GM12878 (cell line): ENCODE measurements around the gene HBD. TPM values are rescaled to one million over a fixed set of nuclear protein-coding genes. Genes with fewer than 3 reads are reported as not detected.

Source experiments
- ATAC-seq: fragments of 200-7000 bp; cut with Tn5 transposase; 3 replicates; pipeline ENCODE4 v1.9.1; 2020; ENCODE audit warnings: mild to moderate bottlenecking, moderate library complexity
- BruUV-seq: library from RNA; stranded (reverse); fragments of 400-500 nt; replicated peaks from 2 replicates; lab custom pipeline; 2021; lab: Mats Ljungman, UMichigan
- CTCF ChIA-PET: fragments of 300-600 bp; sonication (Branson Sonifier 250); formaldehyde crosslinking; extraction: SDS; loops from one replicate; lab custom pipeline; 2021; ENCODE audit warnings: inconsistent platforms; lab: Yijun Ruan, JAX
- POLR2A ChIA-PET: fragments of 350-600 bp; formaldehyde crosslinking; extraction: SDS; loops from one replicate; lab custom pipeline; 2021; ENCODE audit warnings: inconsistent platforms; lab: Charles Lee
- RAD21 ChIA-PET: fragments of 300-600 bp; sonication (Branson Sonifier 250); formaldehyde crosslinking; loops from one replicate; lab custom pipeline; 2023; ENCODE audit warnings: antibody characterized with exemption; ENCODE audit not compliant: unreplicated experiment; lab: Charles Lee
- SMC1A ChIA-PET: fragments of 300-600 bp; sonication (Branson Sonifier 250); formaldehyde crosslinking; loops from one replicate; lab custom pipeline; 2023; ENCODE audit not compliant: unreplicated experiment, uncharacterized antibody; lab: Charles Lee
- DNase-seq: peaks from one replicate; pipeline ENCODE4 v3.0.0-alpha.2; 2011; ENCODE audit warnings: low read depth, low spot score
- FAIRE-seq: peaks from 3 replicates; lab custom pipeline; 2011; peaks lifted over from hg19 to GRCh38; lab: Jason Lieb, UNC
- H2AFZ ChIP-seq: 2 replicates; pipeline ENCODE4 v1.6.0; 2011; ENCODE audit warnings: low read depth, low read length, control low read depth; ENCODE audit not compliant: control insufficient read depth
- H3K27ac ChIP-seq: 2 replicates; pipeline ENCODE4 v1.5.1; 2011; ENCODE audit warnings: control low read depth; ENCODE audit not compliant: control insufficient read depth, insufficient read depth
- H3K27me3 ChIP-seq, 2 experiments: replicated peaks in 1 of 2; 2 replicates each; pipeline versions ENCODE4 v1.6.0 to v1.6.1; 2011; ENCODE audit warnings: low read length in 1 of 2; ENCODE audit not compliant: control insufficient read depth in 2 of 2, insufficient read depth in 2 of 2
- H3K36me3 ChIP-seq, 2 experiments: 2 replicates each; pipeline ENCODE4 v1.5.1; 2011; ENCODE audit warnings: low read length in 1 of 2; ENCODE audit not compliant: control insufficient read depth in 2 of 2, insufficient read depth in 2 of 2
- H3K4me1 ChIP-seq: 2 replicates; pipeline ENCODE4 v1.6.1; 2011; ENCODE audit warnings: mild to moderate bottlenecking, low read length, moderate library complexity, mixed read lengths; ENCODE audit not compliant: control insufficient read depth, insufficient read depth
- H3K4me2 ChIP-seq: 2 replicates; pipeline ENCODE4 v1.6.0; 2011; ENCODE audit warnings: control low read depth; ENCODE audit not compliant: control insufficient read depth, insufficient read depth
- H3K4me3 ChIP-seq: fragments of 200-600 bp; sonication (generic); 2 replicates; pipeline ENCODE4 v1.5.1; 2016
- H3K79me2 ChIP-seq: 2 replicates; pipeline ENCODE4 v1.6.0; 2011; ENCODE audit warnings: low read length; ENCODE audit not compliant: control insufficient read depth, insufficient read depth
- H3K9ac ChIP-seq: 2 replicates; pipeline ENCODE4 v1.8.0; 2011; ENCODE audit warnings: low read length, control low read depth, mixed read lengths; ENCODE audit not compliant: control insufficient read depth, insufficient read depth
- H3K9me3 ChIP-seq: replicated peaks from 3 replicates; pipeline ENCODE4 v1.5.1; 2011; ENCODE audit warnings: mild to moderate bottlenecking, low read length; ENCODE audit not compliant: control insufficient read depth, insufficient read depth
- H4K20me1 ChIP-seq: 2 replicates; pipeline ENCODE4 v1.6.0; 2011; ENCODE audit not compliant: control insufficient read depth, insufficient read depth
- BHLHE40 ChIP-seq, 2 experiments: fragments of 450-650 bp in 1 of 2; IDR thresholded peaks; 2 replicates each; pipeline ENCODE4 v1.6.1; 2011 to 2017; ENCODE audit warnings: low read depth in 2 of 2, borderline replicate concordance in 1 of 2, improper control_type of control experiment in 1 of 2, low read length in 1 of 2, mild to moderate bottlenecking in 1 of 2
- EED ChIP-seq: sonication (generic); IDR thresholded peaks from 2 replicates; pipeline ENCODE4 v1.6.1; 2016; ENCODE audit warnings: antibody characterized with exemption, low read depth
- EZH2 ChIP-seq: IDR thresholded peaks from 2 replicates; pipeline ENCODE4 v1.6.1; 2012; ENCODE audit warnings: low read depth, mild to moderate bottlenecking, control low read depth, inconsistent platforms, low read length, borderline replicate concordance; ENCODE audit not compliant: control insufficient read depth
- GABPA ChIP-seq: IDR thresholded peaks from 2 replicates; pipeline ENCODE4 v1.6.1; 2014; ENCODE audit warnings: antibody characterized with exemption, low read depth, mild to moderate bottlenecking, inconsistent platforms
- MTA2 ChIP-seq: fragments of 450-650 bp; IDR thresholded peaks from 2 replicates; pipeline ENCODE4 v1.6.1; 2016; ENCODE audit warnings: low read depth, mild to moderate bottlenecking, moderate library complexity
- NFYB ChIP-seq: IDR thresholded peaks from 2 replicates; pipeline ENCODE4 v1.6.1; 2011; ENCODE audit warnings: low read depth, mild to moderate bottlenecking, low read length, improper control_type of control experiment, moderate library complexity; ENCODE audit not compliant: insufficient read depth
- NR2C1 ChIP-seq: fragments of 450-650 bp; IDR thresholded peaks from 2 replicates; pipeline ENCODE4 v1.6.1; 2017; ENCODE audit warnings: antibody characterized with exemption, mild to moderate bottlenecking, moderate library complexity
- NR2C2 ChIP-seq: IDR thresholded peaks from 2 replicates; pipeline ENCODE4 v1.6.1; 2011; ENCODE audit warnings: borderline replicate concordance, low read depth; ENCODE audit not compliant: control insufficient read depth, insufficient read length
- PML ChIP-seq: IDR thresholded peaks from 2 replicates; pipeline ENCODE4 v1.6.1; 2012; ENCODE audit warnings: low read length, inconsistent platforms
- SPI1 ChIP-seq: IDR thresholded peaks from 2 replicates; pipeline ENCODE4 v1.6.1; 2011; ENCODE audit warnings: low read depth, mild to moderate bottlenecking, low read length, moderate library complexity, borderline replicate concordance; ENCODE audit not compliant: insufficient read depth
- TBL1XR1 ChIP-seq: IDR thresholded peaks from 2 replicates; pipeline ENCODE4 v1.6.1; 2012; ENCODE audit warnings: low read depth, low read length, improper control_type of control experiment
- YBX1 ChIP-seq: fragments of 450-650 bp; IDR thresholded peaks from 2 replicates; pipeline ENCODE4 v1.6.1; 2016; ENCODE audit warnings: antibody characterized with exemption
- WGBS: methylation state at CpG from one replicate; pipeline ENCODE4 v1.1.6; 2016; ENCODE audit warnings: low lambda C conversion rate; ENCODE audit not compliant: insufficient replicate concordance, insufficient coverage; ENCODE audit errors: missing lambda C conversion rate; 5-methylcytosine and 5-hydroxymethylcytosine counted together
- in situ Hi-C: fragments of 300-500 bp; cut with MboI; formaldehyde crosslinking; loops from 9 replicates; pipeline ENCODE4 v1.14.3; 2018; ENCODE audit warnings: mixed read lengths
- intact Hi-C: fragments of 100-400 bp; cut with micrococcal nuclease; formaldehyde crosslinking; loops from one replicate; pipeline ENCODE4 v1.14.2; 2022; ENCODE audit not compliant: unreplicated experiment
- polyA plus RNA-seq, 11 experiments: library from polyadenylated mRNA; depleted of rRNA in 4 of 11; unstranded in 6 of 11; stranded (reverse) in 5 of 11; fragments of >200 nt; fragmentation: Nextera tagmentation in 4 of 11; fragmentation: Illumina TruSeq in 1 of 11; extraction: Ambion mirVana in 4 of 11; extraction: Trizol in 1 of 11; gene quantifications; 1 replicate in 1 of 11; 2 replicates in 10 of 11; pipeline versions ENCODE4 v1.2.1 to v1.2.3, GENCODE V29; 2011 to 2016; ENCODE audit warnings: inconsistent platforms in 2 of 11, missing spikeins in 2 of 11, low read depth in 1 of 11
- total RNA-seq, 4 experiments: library from RNA; depleted of rRNA in 3 of 4; stranded (reverse); fragments of >200 nt in 3 of 4; fragmentation: Illumina TruSeq in 1 of 4; extraction: Trizol in 1 of 4; gene quantifications; 2 replicates each; pipeline versions ENCODE4 v1.2.1 to v1.2.3, GENCODE V29; 2013 to 2021
- TF ChIP-seq, protein P1 (sequence below): fragments of 450-650 bp; IDR thresholded peaks from 2 replicates; pipeline ENCODE4 v1.6.1; 2018; ENCODE audit warnings: borderline replicate concordance, mild to moderate bottlenecking; ENCODE audit not compliant: partially characterized antibody
- TF ChIP-seq, protein P2 (sequence below), 3 experiments: IDR thresholded peaks in 2 of 3; conservative IDR thresholded peaks in 1 of 3; 2 replicates each; pipeline ENCODE4 v1.5.1; 2011; ENCODE audit warnings: low read depth in 3 of 3, low read length in 3 of 3, mild to moderate bottlenecking in 3 of 3, control low read depth in 2 of 3, moderate library complexity in 2 of 3, inconsistent platforms in 1 of 3, mixed read lengths in 1 of 3; ENCODE audit not compliant: control insufficient read depth in 2 of 3, insufficient read depth in 1 of 3; ENCODE audit errors: extremely low read depth in 1 of 3

HBD gene
- total and polyA plus RNA-seq, 10 of the 15 experiments (the other 5 are each of a cell fraction or from before 2014, with no cell fraction given), result 0.11 to 0.32 TPM; not detected in 8

DNA sequence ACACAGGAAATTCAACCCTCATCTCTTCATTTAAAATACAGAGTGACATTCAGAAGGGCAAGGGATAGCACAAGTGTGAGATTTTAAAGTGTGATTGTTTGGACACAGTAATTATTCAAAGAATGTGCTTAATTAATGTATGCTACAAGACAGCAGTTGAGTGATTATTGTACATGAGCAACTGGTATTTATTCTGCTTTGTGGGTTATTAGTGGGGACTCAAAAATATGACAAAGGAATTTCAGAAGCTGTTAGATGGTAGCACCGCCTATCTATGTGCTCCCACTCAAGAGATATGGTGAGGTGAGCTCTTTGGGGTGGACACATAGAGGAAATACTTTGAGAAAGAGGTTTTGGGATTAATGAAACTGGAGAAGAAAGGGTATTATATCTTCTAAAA is 5.8 kb upstream of the HBD start:
- CTCF ChIA-PET, result interaction anchor here (1.4 kb wide), 1 partner anchor 39 kb away, joined by 4 read pairs; the partner anchor contains the start of gene OR51V1
- intact Hi-C loops, result no loop called here
- WGBS, result 0% methylated on average over 1 of the region's 1 CpG
- H3K9me3 ChIP-seq, result no peaks in the 10 kb centered on the region
- SMC1A ChIA-PET, result interaction anchor here (1.4 kb wide), 1 partner anchor 130 kb away, joined by 3 read pairs; no protein-coding TSS in a partner anchor
- H4K20me1 ChIP-seq, result no peaks in the 10 kb centered on the region
- TF ChIP-seq YBX1, result no peak
- TF ChIP-seq SPI1, result no peak
- no peak for TF ChIP-seq BHLHE40 (IDR thresholded peaks at IDR 0.05; ENCODE audit: borderline replicate concordance in 1 of 2, low read depth in 2 of 2, low read length in 1 of 2)
- TF ChIP-seq, all 136 proteins: peak for 0
- in situ Hi-C loops, result no loop called here
- Histone ChIP-seq H3K4me2 (no peak overlapping the region), H3K4me3 (no peak overlapping the region), H3K36me3 (no peaks in the 10 kb centered on the region), H3K4me1 (no peaks in the 10 kb centered on the region), H3K9ac (no peak overlapping the region), H3K27ac (no peak overlapping the region), H3K27me3 (no peaks in the 10 kb centered on the region; a peak in 1 of 4 replicates), H3K79me2 (no peaks in the 10 kb centered on the region), H2AFZ (no peak overlapping the region)
- FAIRE-seq (no peak), ATAC-seq (no peak), DNase-seq (no peak)
- ChIA-PET RAD21 (no interaction called here), POLR2A (no interaction called here)
- BruUV-seq, result no TSS peak

DNA sequence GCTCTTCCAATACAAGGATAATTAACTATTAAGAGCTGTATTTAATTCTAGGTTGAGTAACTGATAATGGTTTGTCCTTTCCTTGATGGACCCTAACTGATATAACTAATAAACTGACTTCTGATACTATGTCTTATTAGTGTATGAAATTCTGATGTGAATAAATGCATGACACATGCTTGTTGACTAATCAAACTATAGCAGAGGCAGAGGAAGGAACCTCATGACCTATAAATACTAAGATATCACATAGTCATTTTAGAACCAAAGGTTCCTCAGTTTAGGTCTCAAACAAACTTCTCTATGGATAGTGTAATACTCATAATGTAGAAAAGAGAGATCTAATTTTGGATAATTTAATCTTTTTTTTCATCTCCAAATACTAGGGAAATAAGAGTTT is 4.8 kb upstream of the HBD start:
- no TSS peak for BruUV-seq
- FAIRE-seq, result no peak
- TF ChIP-seq MTA2 (no peak), NR2C1 (no peak), EZH2 (no peak), NFYB (no peak), NR2C2 (no peak), TBL1XR1 (no peak), PML (no peak), GABPA (no peak), EED (no peak)
- TF ChIP-seq, protein P1, sequence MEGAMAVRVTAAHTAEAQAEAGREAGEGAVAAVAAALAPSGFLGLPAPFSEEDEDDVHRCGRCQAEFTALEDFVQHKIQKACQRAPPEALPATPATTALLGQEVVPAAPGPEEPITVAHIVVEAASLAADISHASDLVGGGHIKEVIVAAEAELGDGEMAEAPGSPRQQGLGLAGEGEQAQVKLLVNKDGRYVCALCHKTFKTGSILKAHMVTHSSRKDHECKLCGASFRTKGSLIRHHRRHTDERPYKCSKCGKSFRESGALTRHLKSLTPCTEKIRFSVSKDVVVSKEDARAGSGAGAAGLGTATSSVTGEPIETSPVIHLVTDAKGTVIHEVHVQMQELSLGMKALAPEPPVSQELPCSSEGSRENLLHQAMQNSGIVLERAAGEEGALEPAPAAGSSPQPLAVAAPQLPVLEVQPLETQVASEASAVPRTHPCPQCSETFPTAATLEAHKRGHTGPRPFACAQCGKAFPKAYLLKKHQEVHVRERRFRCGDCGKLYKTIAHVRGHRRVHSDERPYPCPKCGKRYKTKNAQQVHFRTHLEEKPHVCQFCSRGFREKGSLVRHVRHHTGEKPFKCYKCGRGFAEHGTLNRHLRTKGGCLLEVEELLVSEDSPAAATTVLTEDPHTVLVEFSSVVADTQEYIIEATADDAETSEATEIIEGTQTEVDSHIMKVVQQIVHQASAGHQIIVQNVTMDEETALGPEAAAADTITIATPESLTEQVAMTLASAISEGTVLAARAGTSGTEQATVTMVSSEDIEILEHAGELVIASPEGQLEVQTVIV, result no peak
- TF ChIP-seq, protein P2, sequence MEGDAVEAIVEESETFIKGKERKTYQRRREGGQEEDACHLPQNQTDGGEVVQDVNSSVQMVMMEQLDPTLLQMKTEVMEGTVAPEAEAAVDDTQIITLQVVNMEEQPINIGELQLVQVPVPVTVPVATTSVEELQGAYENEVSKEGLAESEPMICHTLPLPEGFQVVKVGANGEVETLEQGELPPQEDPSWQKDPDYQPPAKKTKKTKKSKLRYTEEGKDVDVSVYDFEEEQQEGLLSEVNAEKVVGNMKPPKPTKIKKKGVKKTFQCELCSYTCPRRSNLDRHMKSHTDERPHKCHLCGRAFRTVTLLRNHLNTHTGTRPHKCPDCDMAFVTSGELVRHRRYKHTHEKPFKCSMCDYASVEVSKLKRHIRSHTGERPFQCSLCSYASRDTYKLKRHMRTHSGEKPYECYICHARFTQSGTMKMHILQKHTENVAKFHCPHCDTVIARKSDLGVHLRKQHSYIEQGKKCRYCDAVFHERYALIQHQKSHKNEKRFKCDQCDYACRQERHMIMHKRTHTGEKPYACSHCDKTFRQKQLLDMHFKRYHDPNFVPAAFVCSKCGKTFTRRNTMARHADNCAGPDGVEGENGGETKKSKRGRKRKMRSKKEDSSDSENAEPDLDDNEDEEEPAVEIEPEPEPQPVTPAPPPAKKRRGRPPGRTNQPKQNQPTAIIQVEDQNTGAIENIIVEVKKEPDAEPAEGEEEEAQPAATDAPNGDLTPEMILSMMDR (IDR thresholded peaks at IDR 0.05 in 2 of 3, conservative IDR thresholded peaks at IDR 0.05 in 1 of 3; ENCODE audit: control insufficient read depth in 2 of 3, extremely low read depth in 1 of 3, insufficient read depth in 1 of 3, low read depth in 3 of 3, low read length in 3 of 3), result no peak

More for the DNA sequence above, 4.8 kb upstream of the HBD start:
- CTCF ChIA-PET, result no interaction called here
- H3K27me3 ChIP-seq, result no peaks in the 10 kb centered on the region; a peak in 1 of 4 replicates
- in situ Hi-C loops (no loop called here), intact Hi-C loops (no loop called here)
- no peak overlapping the region for H3K4me2 ChIP-seq
- H2AFZ ChIP-seq, result no peak overlapping the region
- DNase-seq (no peak), ATAC-seq (no peak)
- H3K9me3 ChIP-seq, result no peaks in the 10 kb centered on the region
- H3K27ac ChIP-seq, result no peak overlapping the region
- no peaks in the 10 kb centered on the region for H4K20me1 ChIP-seq
- H3K36me3 ChIP-seq, result no peaks in the 10 kb centered on the region
- H3K4me3 ChIP-seq, result no peak overlapping the region
- RAD21 ChIA-PET, result no interaction called here
- no peak overlapping the region for H3K9ac ChIP-seq
- no peaks in the 10 kb centered on the region; the same call in 1 of the 2 replicates for H3K4me1 ChIP-seq
- POLR2A ChIA-PET, result no interaction called here
- SMC1A ChIA-PET, result no interaction called here
- no peaks in the 10 kb centered on the region for H3K79me2 ChIP-seq
